ENCODE measurements around the gene KRTAP10-3.
"Not testable (repeated sequence)": the region's sequence is repeated elsewhere in the genome, so short reads cannot be mapped to it uniquely, and the experiment has no call there.

Gene KRTAP10-3

GRCh38 chr21:44589586-44590305 is 31.2 kb upstream of the KRTAP10-3 start:
- no peak for DNase-seq
- no peak overlapping the region for H3K4me3 ChIP-seq (ENCODE audit: insufficient read depth, low read depth, low read length, poor library complexity, severe bottlenecking)
- H3K36me3 ChIP-seq (ENCODE audit: control insufficient read depth, insufficient read depth, low read length): no peaks in the 10 kb centered on the region
- H3K27ac ChIP-seq (ENCODE audit: insufficient read depth, low read length, poor library complexity, severe bottlenecking): no peak overlapping the region
- no peaks in the 10 kb centered on the region for H3K4me1 ChIP-seq (ENCODE audit: control insufficient read depth, insufficient read depth, low read length, poor library complexity, severe bottlenecking)
- no peaks in the 10 kb centered on the region for H3K27me3 ChIP-seq (replicated peaks; ENCODE audit: control insufficient read depth, insufficient read depth, low read length, poor library complexity, severe bottlenecking)
- H3K9me3 ChIP-seq (ENCODE audit: control insufficient read depth, low read length): no peaks in the 10 kb centered on the region

- no peaks in the 10 kb centered on the region for H3K4me1 ChIP-seq (ENCODE audit: control insufficient read depth, insufficient read depth, low read length, poor library complexity, severe bottlenecking)
- no peaks in the 10 kb centered on the region for H3K9me3 ChIP-seq (ENCODE audit: control insufficient read depth, low read length)
- H3K36me3 ChIP-seq (ENCODE audit: control insufficient read depth, insufficient read depth, low read length): no peaks in the 10 kb centered on the region
- no peak overlapping the region for H3K27ac ChIP-seq (ENCODE audit: insufficient read depth, low read length, poor library complexity, severe bottlenecking)
- DNase-seq: no peak
- no peaks in the 10 kb centered on the region for H3K27me3 ChIP-seq (replicated peaks; ENCODE audit: control insufficient read depth, insufficient read depth, low read length, poor library complexity, severe bottlenecking)
- H3K4me3 ChIP-seq (ENCODE audit: insufficient read depth, low read depth, low read length, poor library complexity, severe bottlenecking): no peak overlapping the region
Observed at GRCh38 chr21:44589094-44589493, 30.5 kb upstream of the KRTAP10-3 start.

GRCh38 chr21:44585892-44586291 is 27.3 kb upstream of the KRTAP10-3 start:
- peaks cover 8% of the 10 kb centered on the region for H3K9me3 ChIP-seq (ENCODE audit: control insufficient read depth, low read length)
- H3K27ac ChIP-seq (ENCODE audit: insufficient read depth, low read length, poor library complexity, severe bottlenecking): no peak overlapping the region
- no peaks in the 10 kb centered on the region for H3K4me1 ChIP-seq (ENCODE audit: control insufficient read depth, insufficient read depth, low read length, poor library complexity, severe bottlenecking)
- no peak overlapping the region for H3K4me3 ChIP-seq (ENCODE audit: insufficient read depth, low read depth, low read length, poor library complexity, severe bottlenecking)
- no peaks in the 10 kb centered on the region for H3K36me3 ChIP-seq (ENCODE audit: control insufficient read depth, insufficient read depth, low read length)
- no peaks in the 10 kb centered on the region for H3K27me3 ChIP-seq (replicated peaks; ENCODE audit: control insufficient read depth, insufficient read depth, low read length, poor library complexity, severe bottlenecking)
- DNase-seq: no peak

GRCh38 chr21:44583800-44584147 is 25.2 kb upstream of the KRTAP10-3 start:
- no peak for DNase-seq
- Histone ChIP-seq H3K4me3 (ENCODE audit: insufficient read depth, low read depth, low read length, poor library complexity, severe bottlenecking) (no peak overlapping the region), H3K27ac (ENCODE audit: insufficient read depth, low read length, poor library complexity, severe bottlenecking) (no peak overlapping the region), H3K36me3 (ENCODE audit: control insufficient read depth, insufficient read depth, low read length) (no peaks in the 10 kb centered on the region), H3K9me3 (ENCODE audit: control insufficient read depth, low read length) (peaks cover 8% of the 10 kb centered on the region), H3K27me3 (replicated peaks; ENCODE audit: control insufficient read depth, insufficient read depth, low read length, poor library complexity, severe bottlenecking) (no peaks in the 10 kb centered on the region), H3K4me1 (ENCODE audit: control insufficient read depth, insufficient read depth, low read length, poor library complexity, severe bottlenecking) (no peaks in the 10 kb centered on the region)

- no peaks in the 10 kb centered on the region for H3K27me3 ChIP-seq (replicated peaks; ENCODE audit: control insufficient read depth, insufficient read depth, low read length, poor library complexity, severe bottlenecking)
- H3K27ac ChIP-seq (ENCODE audit: insufficient read depth, low read length, poor library complexity, severe bottlenecking): no peak overlapping the region
- H3K4me1 ChIP-seq (ENCODE audit: control insufficient read depth, insufficient read depth, low read length, poor library complexity, severe bottlenecking): no peaks in the 10 kb centered on the region
- no peak for DNase-seq
- H3K9me3 ChIP-seq (ENCODE audit: control insufficient read depth, low read length): peaks cover 8% of the 10 kb centered on the region
- no peak overlapping the region for H3K4me3 ChIP-seq (ENCODE audit: insufficient read depth, low read depth, low read length, poor library complexity, severe bottlenecking)
- H3K36me3 ChIP-seq (ENCODE audit: control insufficient read depth, insufficient read depth, low read length): no peaks in the 10 kb centered on the region
Observed at GRCh38 chr21:44583089-44583799, 24.6 kb upstream of the KRTAP10-3 start.

GRCh38 chr21:44582055-44582454 is 23.5 kb upstream of the KRTAP10-3 start:
- H3K4me1 ChIP-seq (ENCODE audit: control insufficient read depth, insufficient read depth, low read length, poor library complexity, severe bottlenecking): no peaks in the 10 kb centered on the region
- peaks cover 8% of the 10 kb centered on the region for H3K9me3 ChIP-seq (ENCODE audit: control insufficient read depth, low read length)
- no peaks in the 10 kb centered on the region for H3K27me3 ChIP-seq (replicated peaks; ENCODE audit: control insufficient read depth, insufficient read depth, low read length, poor library complexity, severe bottlenecking)
- no peak overlapping the region for H3K4me3 ChIP-seq (ENCODE audit: insufficient read depth, low read depth, low read length, poor library complexity, severe bottlenecking)
- no peak for DNase-seq
- H3K27ac ChIP-seq (ENCODE audit: insufficient read depth, low read length, poor library complexity, severe bottlenecking): no peak overlapping the region
- no peaks in the 10 kb centered on the region for H3K36me3 ChIP-seq (ENCODE audit: control insufficient read depth, insufficient read depth, low read length)

- H3K27ac ChIP-seq (ENCODE audit: insufficient read depth, low read length, poor library complexity, severe bottlenecking): no peak overlapping the region
- H3K4me1 ChIP-seq (ENCODE audit: control insufficient read depth, insufficient read depth, low read length, poor library complexity, severe bottlenecking): no peaks in the 10 kb centered on the region
- H3K36me3 ChIP-seq (ENCODE audit: control insufficient read depth, insufficient read depth, low read length): no peaks in the 10 kb centered on the region
- H3K4me3 ChIP-seq (ENCODE audit: insufficient read depth, low read depth, low read length, poor library complexity, severe bottlenecking): no peak overlapping the region
- no peaks in the 10 kb centered on the region for H3K27me3 ChIP-seq (replicated peaks; ENCODE audit: control insufficient read depth, insufficient read depth, low read length, poor library complexity, severe bottlenecking)
- no peak for DNase-seq
- peaks cover 8% of the 10 kb centered on the region for H3K9me3 ChIP-seq (ENCODE audit: control insufficient read depth, low read length)
Observed at GRCh38 chr21:44581158-44581557, 22.6 kb upstream of the KRTAP10-3 start.

GRCh38 chr21:44580231-44580821 is 21.7 kb upstream of the KRTAP10-3 start, which contains the start of gene KRTAP10-5:
TSS of gene KRTAP10-5 (minus strand) at chr21:44580604. CDS start at chr21:44580578, 26 bp downstream.
- not testable (repeated sequence) for DNase-seq; H3K27me3 ChIP-seq (replicated peaks; ENCODE audit: control insufficient read depth, insufficient read depth, low read length, poor library complexity, severe bottlenecking); H3K27ac ChIP-seq (ENCODE audit: insufficient read depth, low read length, poor library complexity, severe bottlenecking); H3K4me3 ChIP-seq (ENCODE audit: insufficient read depth, low read depth, low read length, poor library complexity, severe bottlenecking); H3K9me3 ChIP-seq (ENCODE audit: control insufficient read depth, low read length); H3K4me1 ChIP-seq (ENCODE audit: control insufficient read depth, insufficient read depth, low read length, poor library complexity, severe bottlenecking); H3K36me3 ChIP-seq (ENCODE audit: control insufficient read depth, insufficient read depth, low read length)

- Histone ChIP-seq H3K36me3 (ENCODE audit: control insufficient read depth, insufficient read depth, low read length) (no peaks in the 10 kb centered on the region), H3K9me3 (ENCODE audit: control insufficient read depth, low read length) (peaks cover 8% of the 10 kb centered on the region)
- DNase-seq: no peak
Observed at GRCh38 chr21:44579833-44580144, 21.2 kb upstream of the KRTAP10-3 start.

More at GRCh38 chr21:44579833-44580144, 21.2 kb upstream of the KRTAP10-3 start:
- Histone ChIP-seq H3K4me3 (ENCODE audit: insufficient read depth, low read depth, low read length, poor library complexity, severe bottlenecking) (no peak overlapping the region), H3K27ac (ENCODE audit: insufficient read depth, low read length, poor library complexity, severe bottlenecking) (no peak overlapping the region), H3K27me3 (replicated peaks; ENCODE audit: control insufficient read depth, insufficient read depth, low read length, poor library complexity, severe bottlenecking) (no peaks in the 10 kb centered on the region), H3K4me1 (ENCODE audit: control insufficient read depth, insufficient read depth, low read length, poor library complexity, severe bottlenecking) (no peaks in the 10 kb centered on the region)
